Mesendoderm (in vitro differentiated cells): ENCODE measurements around the gene RBM15B.
A peak's percentile ranks its signal among the peaks of the same experiment; 100 is the strongest.

Experiments
- DNase-seq: peaks from one replicate; pipeline ENCODE4 v3.0.0; 2013
- H2AK5ac ChIP-seq: 2 replicates; pipeline ENCODE4 v1.6.1; 2013; ENCODE audit warnings: low read length, inconsistent platforms
- H2BK120ac ChIP-seq: 2 replicates; pipeline ENCODE4 v1.6.1; 2013; ENCODE audit warnings: low read depth, mild to moderate bottlenecking, low read length, moderate library complexity, mixed read lengths
- H2BK15ac ChIP-seq: replicated peaks from 2 replicates; pipeline ENCODE4 v1.6.1; 2013; ENCODE audit warnings: low read depth, mild to moderate bottlenecking, moderate library complexity
- H2BK5ac ChIP-seq: 2 replicates; pipeline ENCODE4 v1.6.1; 2013; ENCODE audit warnings: low read length, inconsistent platforms
- H3K18ac ChIP-seq: 2 replicates; pipeline ENCODE4 v1.6.1; 2013; ENCODE audit warnings: mild to moderate bottlenecking, low read length, mixed read lengths
- H3K23ac ChIP-seq: one replicate; pipeline ENCODE4 v1.6.1; 2013; ENCODE audit warnings: low read length
- H3K27ac ChIP-seq: 2 replicates; pipeline ENCODE4 v1.5.1; 2013; ENCODE audit warnings: low read depth, mild to moderate bottlenecking, inconsistent platforms, low read length, moderate library complexity
- H3K27me3 ChIP-seq: 2 replicates; pipeline ENCODE4 v1.6.1; 2013; ENCODE audit warnings: low read length, control low read depth, mild to moderate bottlenecking, inconsistent platforms; ENCODE audit not compliant: insufficient read depth, poor library complexity
- H3K36me3 ChIP-seq: 2 replicates; pipeline ENCODE4 v1.6.1; 2013; ENCODE audit warnings: low read length, inconsistent platforms; ENCODE audit not compliant: control insufficient read depth, insufficient read depth
- H3K4ac ChIP-seq: one replicate; pipeline ENCODE4 v1.6.1; 2013; ENCODE audit warnings: low read depth, mild to moderate bottlenecking, low read length, moderate library complexity
- H3K4me1 ChIP-seq: 2 replicates; pipeline ENCODE4 v1.6.1; 2013; ENCODE audit warnings: low read depth, low read length, inconsistent platforms; ENCODE audit not compliant: control insufficient read depth
- H3K4me2 ChIP-seq: 2 replicates; pipeline ENCODE4 v1.6.1; 2013; ENCODE audit warnings: low read length
- H3K4me3 ChIP-seq: 2 replicates; pipeline ENCODE4 v1.5.1; 2013; ENCODE audit warnings: mild to moderate bottlenecking, low read length
- H3K56ac ChIP-seq: one replicate; pipeline ENCODE4 v1.6.1; 2013; ENCODE audit warnings: low read length
- H3K79me1 ChIP-seq: 2 replicates; pipeline ENCODE4 v1.6.1; 2013; ENCODE audit warnings: low read length, inconsistent platforms
- H3K79me2 ChIP-seq: 2 replicates; pipeline ENCODE4 v1.6.1; 2013; ENCODE audit warnings: mild to moderate bottlenecking, low read length; ENCODE audit not compliant: control insufficient read depth, insufficient read depth
- H3K9ac ChIP-seq: 2 replicates; pipeline ENCODE4 v1.6.1; 2013; ENCODE audit warnings: low read length, inconsistent platforms
- H4K5ac ChIP-seq: one replicate; pipeline ENCODE4 v1.6.1; 2013; ENCODE audit warnings: low read length
- H4K8ac ChIP-seq: one replicate; pipeline ENCODE4 v1.6.1; 2013; ENCODE audit warnings: low read depth, mild to moderate bottlenecking, control low read depth, low read length, moderate library complexity
- WGBS: extraction: QIAGEN DNeasy Blood & Tissue Kit; methylation state at CpG from one replicate; pipeline ENCODE4 v1.1.7; 2013; ENCODE audit warnings: low lambda C conversion rate, missing lambda C conversion rate; ENCODE audit not compliant: insufficient coverage; ENCODE audit errors: extremely low coverage; 5-methylcytosine and 5-hydroxymethylcytosine counted together

Gene RBM15B

DNA sequence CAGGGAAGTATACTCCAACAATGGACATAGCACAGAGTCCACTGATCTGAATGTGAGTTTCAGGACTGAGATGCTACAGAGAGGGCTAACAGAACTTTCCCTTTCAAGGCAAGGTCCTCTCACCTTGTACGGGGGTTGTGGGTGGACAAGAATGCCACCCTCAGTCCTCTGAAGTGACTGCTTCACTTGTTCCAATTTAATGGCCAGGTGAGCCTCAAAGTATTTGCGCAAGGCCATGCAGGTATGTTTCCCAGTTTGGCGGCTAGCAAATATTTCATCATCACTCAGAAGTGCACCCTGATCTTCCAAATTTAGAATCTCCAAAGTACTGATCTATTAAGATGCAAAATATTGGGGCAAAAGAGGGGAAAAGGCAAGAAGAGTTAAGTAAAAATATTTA lies 38.1 kb downstream of the RBM15B start:
- Histone ChIP-seq H3K4me1 (no peaks in the 10 kb centered on the region), H2BK15ac (no peak overlapping the region), H2BK5ac (no peak overlapping the region), H3K9ac (no peak overlapping the region), H3K4me2 (no peak overlapping the region), H2AK5ac (no peak overlapping the region), H3K18ac (no peak overlapping the region), H4K8ac (no peak overlapping the region), H3K56ac (no peak overlapping the region), H3K4me3 (no peak overlapping the region), H3K27ac (no peak overlapping the region), H4K5ac (no peak overlapping the region), H3K4ac (no peak overlapping the region), H3K36me3 (no peaks in the 10 kb centered on the region), H3K27me3 (no peaks in the 10 kb centered on the region), H3K23ac (no peak overlapping the region), H3K79me1 (no peaks in the 10 kb centered on the region), H2BK120ac (no peak overlapping the region), H3K79me2 (no peaks in the 10 kb centered on the region)
- no CpG with 5 or more reads among the region's 3 CpGs for WGBS
- DNase-seq, result no peak

GRCh38 chr3:51434110-51434509 lies 43.0 kb downstream of the RBM15B start:
- H2BK15ac ChIP-seq, result no peak overlapping the region

DNA sequence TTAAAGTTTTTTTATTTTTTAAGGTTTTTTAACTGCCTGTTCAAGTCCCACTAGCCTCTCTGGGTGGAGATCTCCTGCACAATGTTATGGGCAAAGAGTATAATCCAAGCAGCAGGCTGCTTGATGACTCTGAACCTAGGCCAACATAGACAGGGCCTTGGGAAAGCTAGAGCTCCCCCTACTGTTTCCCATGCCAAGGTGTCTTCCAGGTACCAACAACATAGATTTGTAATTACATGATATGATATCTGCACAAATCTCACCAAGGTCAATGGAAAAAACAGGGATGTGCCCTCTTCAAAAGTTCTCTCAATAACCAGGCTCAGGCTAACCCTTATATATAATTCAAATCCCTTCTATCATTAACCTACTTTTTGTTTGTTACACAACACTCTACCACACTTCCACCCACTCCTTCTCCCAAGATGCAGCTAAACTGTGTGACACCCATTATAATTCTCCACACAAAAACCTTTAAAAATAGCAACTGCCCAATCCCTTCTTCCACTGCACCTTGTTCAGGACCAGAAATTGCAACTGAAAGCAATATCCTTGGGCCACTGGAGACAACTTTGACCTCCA lies 43.8 kb downstream of the RBM15B start:
- Histone ChIP-seq H3K4me1 (no peaks in the 10 kb centered on the region), H3K18ac (no peak overlapping the region), H2AK5ac (no peak overlapping the region), H3K27me3 (no peaks in the 10 kb centered on the region), H3K79me1 (no peaks in the 10 kb centered on the region), H3K4me3 (no peak overlapping the region), H3K56ac (no peak overlapping the region), H3K9ac (no peak overlapping the region), H3K4ac (no peak overlapping the region), H4K8ac (no peak overlapping the region), H3K23ac (no peak overlapping the region), H3K27ac (no peak overlapping the region), H2BK5ac (no peak overlapping the region), H2BK120ac (no peak overlapping the region), H4K5ac (no peak overlapping the region), H3K36me3 (no peaks in the 10 kb centered on the region), H3K79me2 (no peaks in the 10 kb centered on the region), H3K4me2 (no peak overlapping the region), H2BK15ac (no peak overlapping the region)
- peak; percentile 71 for DNase-seq

More at GRCh38 chr3:51434110-51434509, 43.0 kb downstream of the RBM15B start:
- no peak overlapping the region for H3K4me2 ChIP-seq
- no peak overlapping the region for H3K18ac ChIP-seq
- H3K27me3 ChIP-seq, result no peaks in the 10 kb centered on the region
- H2BK120ac ChIP-seq, result no peak overlapping the region
- no peak overlapping the region for H3K56ac ChIP-seq
- H4K8ac ChIP-seq, result no peak overlapping the region
- no peaks in the 10 kb centered on the region for H3K79me1 ChIP-seq
- WGBS, result no CpG with 5 or more reads among the region's 5 CpGs
- H4K5ac ChIP-seq, result no peak overlapping the region
- H3K27ac ChIP-seq, result no peak overlapping the region
- H3K4me1 ChIP-seq, result no peaks in the 10 kb centered on the region
- H2BK5ac ChIP-seq, result no peak overlapping the region
- no peaks in the 10 kb centered on the region for H3K36me3 ChIP-seq
- no peak overlapping the region for H3K23ac ChIP-seq
- no peak overlapping the region for H2AK5ac ChIP-seq
- no peak overlapping the region for H3K4me3 ChIP-seq
- no peak overlapping the region for H3K4ac ChIP-seq
- no peak for DNase-seq
- H3K9ac ChIP-seq, result no peak overlapping the region
- no peaks in the 10 kb centered on the region for H3K79me2 ChIP-seq

DNA sequence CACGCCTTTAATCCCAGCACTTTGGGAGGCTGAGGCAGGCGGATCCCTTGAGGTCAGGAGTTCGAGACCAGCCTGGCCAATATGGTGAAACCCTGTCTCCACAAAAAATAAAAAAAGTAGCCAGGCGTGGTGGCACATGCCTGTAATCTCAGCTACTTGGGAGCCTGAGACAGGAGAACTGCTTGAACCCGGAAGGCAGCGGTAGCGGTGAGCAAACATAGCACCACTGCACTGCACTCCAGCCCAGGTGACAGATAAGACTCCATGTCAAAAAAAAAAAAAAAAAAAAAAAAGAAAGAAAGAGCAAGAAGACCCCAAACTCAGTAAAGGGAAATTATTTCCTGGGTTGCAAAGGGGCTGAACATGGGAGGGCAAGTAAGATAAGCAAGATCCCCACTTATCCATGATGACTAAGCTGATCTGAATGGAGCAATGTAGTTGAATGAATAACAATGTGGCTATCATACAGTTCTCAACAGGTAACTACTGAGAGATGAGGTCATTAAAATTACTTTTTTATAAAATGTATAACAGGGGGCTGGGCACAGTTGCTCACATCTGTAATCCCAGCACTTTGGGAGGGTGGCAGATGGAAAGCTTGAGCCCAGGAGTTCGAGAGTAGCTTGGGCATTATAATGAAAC lies 46.0 kb downstream of the RBM15B start:
- no CpG with 5 or more reads among the region's 8 CpGs for WGBS
- no peak overlapping the region for H3K23ac ChIP-seq
- H3K27ac ChIP-seq, result no peak overlapping the region
- no peak overlapping the region for H3K56ac ChIP-seq
- no peaks in the 10 kb centered on the region for H3K79me2 ChIP-seq
- H4K5ac ChIP-seq, result no peak overlapping the region
- H2BK5ac ChIP-seq, result no peak overlapping the region
- no peaks in the 10 kb centered on the region for H3K4me1 ChIP-seq
- no peak overlapping the region for H3K4me2 ChIP-seq
- H3K9ac ChIP-seq, result no peak overlapping the region
- no peak overlapping the region for H4K8ac ChIP-seq
- no peaks in the 10 kb centered on the region for H3K36me3 ChIP-seq
- H2BK120ac ChIP-seq, result no peak overlapping the region
- no peak overlapping the region for H3K4ac ChIP-seq
- peak; percentile 8 for DNase-seq
- H3K79me1 ChIP-seq, result no peaks in the 10 kb centered on the region
- H3K4me3 ChIP-seq, result no peak overlapping the region
- H3K18ac ChIP-seq, result no peak overlapping the region
- no peaks in the 10 kb centered on the region for H3K27me3 ChIP-seq
- no peak overlapping the region for H2BK15ac ChIP-seq
- no peak overlapping the region for H2AK5ac ChIP-seq

GRCh38 chr3:51441282-51442030 lies 50.4 kb downstream of the RBM15B start:
- Histone ChIP-seq H4K8ac (no peak overlapping the region), H3K9ac (no peak overlapping the region), H3K36me3 (no peaks in the 10 kb centered on the region), H2AK5ac (no peak overlapping the region), H2BK5ac (no peak overlapping the region), H3K27ac (no peak overlapping the region), H2BK15ac (no peak overlapping the region), H3K56ac (no peak overlapping the region), H3K23ac (no peak overlapping the region), H3K4me1 (no peaks in the 10 kb centered on the region), H2BK120ac (no peak overlapping the region), H3K79me1 (peaks cover 5% of the 10 kb centered on the region), H3K27me3 (no peaks in the 10 kb centered on the region), H3K18ac (no peak overlapping the region), H3K4ac (no peak overlapping the region), H3K4me2 (no peak overlapping the region), H3K4me3 (no peak overlapping the region), H3K79me2 (peaks cover 2% of the 10 kb centered on the region), H4K5ac (no peak overlapping the region)
- DNase-seq, result no peak
- WGBS, result no CpG with 5 or more reads among the region's 8 CpGs
